HEK293T (cell line): ENCODE data around the gene SLK.

Experiments
- CTCF ChIA-PET: fragments of 350-600 bp; formaldehyde crosslinking; extraction: SDS; loops from one replicate; lab custom pipeline; 2021; ENCODE audit warnings: antibody characterized with exemption, inconsistent platforms; lab: Yijun Ruan, JAX
- POLR2A ChIA-PET: fragments of 350-600 bp; formaldehyde crosslinking; extraction: SDS; loops from one replicate; lab custom pipeline; 2020; ENCODE audit warnings: antibody characterized with exemption, inconsistent platforms; lab: Yijun Ruan, JAX
- DNase-seq: peaks from one replicate; pipeline ENCODE4 v3.0.0; 2012; ENCODE audit warnings: mixed read lengths; ENCODE audit errors: extremely low spot score
- ARNT ChIP-seq: fragments of 450-650 bp; IDR thresholded peaks from 2 replicates; pipeline ENCODE4 v1.6.1; 2017; ENCODE audit warnings: mild to moderate bottlenecking
- BHLHE40 ChIP-seq: fragments of 450-650 bp; IDR thresholded peaks from 2 replicates; pipeline ENCODE4 v1.6.1; 2016; ENCODE audit warnings: mild to moderate bottlenecking, moderate library complexity, borderline replicate concordance
- CTBP1 ChIP-seq: fragments of 450-650 bp; IDR thresholded peaks from 2 replicates; pipeline ENCODE4 v1.6.1; 2016; ENCODE audit warnings: borderline replicate concordance
- ELF4 ChIP-seq: fragments of 450-650 bp; IDR thresholded peaks from 2 replicates; pipeline ENCODE4 v1.6.1; 2017; ENCODE audit warnings: antibody characterized with exemption
- FOXA1 ChIP-seq: fragments of 450-650 bp; IDR thresholded peaks from 2 replicates; pipeline ENCODE4 v1.6.1; 2016; ENCODE audit warnings: mild to moderate bottlenecking
- FOXK2 ChIP-seq: fragments of 450-650 bp; IDR thresholded peaks from 2 replicates; pipeline ENCODE4 v1.6.1; 2016; ENCODE audit warnings: mild to moderate bottlenecking
- FOXM1 ChIP-seq: fragments of 450-650 bp; IDR thresholded peaks from 2 replicates; pipeline ENCODE4 v1.6.1; 2017; ENCODE audit warnings: mild to moderate bottlenecking, borderline replicate concordance
- HDGF ChIP-seq: fragments of 450-650 bp; IDR thresholded peaks from 2 replicates; pipeline ENCODE4 v1.6.1; 2017; ENCODE audit warnings: antibody characterized with exemption, borderline replicate concordance
- L3MBTL2 ChIP-seq: fragments of 450-650 bp; conservative IDR thresholded peaks from 2 replicates; pipeline ENCODE4 v1.6.1; 2016; ENCODE audit warnings: mild to moderate bottlenecking
- LEF1 ChIP-seq: fragments of 450-650 bp; IDR thresholded peaks from 2 replicates; pipeline ENCODE4 v1.6.1; 2017; ENCODE audit warnings: mild to moderate bottlenecking, borderline replicate concordance
- NFRKB ChIP-seq: fragments of 450-650 bp; IDR thresholded peaks from 2 replicates; pipeline ENCODE4 v1.6.1; 2016; ENCODE audit warnings: mild to moderate bottlenecking, moderate library complexity
- PKNOX1 ChIP-seq: fragments of 450-650 bp; IDR thresholded peaks from 2 replicates; pipeline ENCODE4 v1.6.1; 2016
- SP1 ChIP-seq: fragments of 450-650 bp; IDR thresholded peaks from 2 replicates; pipeline ENCODE4 v1.6.1; 2017
- SUZ12 ChIP-seq: fragments of 450-650 bp; IDR thresholded peaks from 2 replicates; pipeline ENCODE4 v1.6.1; 2016; ENCODE audit warnings: mild to moderate bottlenecking
- TARDBP ChIP-seq: fragments of 450-650 bp; IDR thresholded peaks from 2 replicates; pipeline ENCODE4 v1.6.1; 2016
- ZNF384 ChIP-seq: fragments of 450-650 bp; IDR thresholded peaks from 2 replicates; pipeline ENCODE4 v1.6.1; 2016

The SLK gene

GRCh38 chr10:103934308-103934707 is 32.6 kb upstream of the SLK start:
- ChIA-PET POLR2A (no interaction called here), CTCF (interaction anchor here (0.7 kb wide), 1 partner anchor 256 kb away, joined by 3 read pairs; no protein-coding TSS in a partner anchor)
- no peak for DNase-seq

GRCh38 chr10:103936022-103936421 is 30.9 kb upstream of the SLK start:
- ChIA-PET POLR2A (no interaction called here), CTCF (no interaction called here)
- no peak for DNase-seq
- TF ChIP-seq ELF4 (no peak), ZNF384 (no peak), LEF1 (no peak), FOXA1 (no peak), BHLHE40 (no peak), PKNOX1 (no peak), ARNT (no peak), SP1 (no peak), NFRKB (no peak), HDGF (no peak), TARDBP (no peak), FOXK2 (no peak), CTBP1 (no peak), L3MBTL2 (no peak), FOXM1 (no peak), SUZ12 (no peak)

More at GRCh38 chr10:103934308-103934707, 32.6 kb upstream of the SLK start:
- no peak for TF ChIP-seq FOXA1
- TF ChIP-seq NFRKB = no peak
- TF ChIP-seq SUZ12 = no peak
- no peak for TF ChIP-seq CTBP1
- TF ChIP-seq L3MBTL2 = no peak
- TF ChIP-seq ARNT = no peak
- TF ChIP-seq FOXK2 = no peak
- no peak for TF ChIP-seq ZNF384
- TF ChIP-seq TARDBP = no peak

- ChIA-PET POLR2A (no interaction called here), CTCF (no interaction called here)
- no peak for TF ChIP-seq FOXA1
- no peak for TF ChIP-seq HDGF
- no peak for TF ChIP-seq BHLHE40
- no peak for TF ChIP-seq L3MBTL2
- TF ChIP-seq ZNF384 = no peak
- no peak for TF ChIP-seq SUZ12
- no peak for TF ChIP-seq ARNT
- no peak for TF ChIP-seq FOXM1
- TF ChIP-seq CTBP1 = no peak
- TF ChIP-seq TARDBP = no peak
- DNase-seq = no peak
These were observed 27.4 kb upstream of the SLK start for GRCh38 chr10:103939522-103939921.

- DNase-seq = no peak
- TF ChIP-seq FOXM1 = no peak
- no peak for TF ChIP-seq TARDBP
- TF ChIP-seq ELF4 = no peak
- TF ChIP-seq L3MBTL2 = no peak
- no peak for TF ChIP-seq HDGF
- TF ChIP-seq SUZ12 = no peak
- TF ChIP-seq BHLHE40 = no peak
- no peak for TF ChIP-seq PKNOX1
- TF ChIP-seq CTBP1 = no peak
- no peak for TF ChIP-seq SP1
- TF ChIP-seq LEF1 = no peak
- no peak for TF ChIP-seq ARNT
- no peak for TF ChIP-seq NFRKB
- no peak for TF ChIP-seq FOXA1
- TF ChIP-seq ZNF384 = no peak
- CTCF ChIA-PET = no interaction called here
- POLR2A ChIA-PET = no interaction called here
These were observed 25.1 kb upstream of the SLK start for GRCh38 chr10:103941801-103942200.

GRCh38 chr10:103942866-103943265 is 24.1 kb upstream of the SLK start:
- POLR2A ChIA-PET = no interaction called here
- TF ChIP-seq ELF4 (no peak), FOXM1 (no peak), PKNOX1 (no peak), HDGF (no peak), SUZ12 (no peak), ZNF384 (no peak), L3MBTL2 (no peak), SP1 (no peak), CTBP1 (no peak), ARNT (no peak), LEF1 (no peak), FOXA1 (no peak), BHLHE40 (no peak), FOXK2 (no peak), NFRKB (no peak), TARDBP (no peak)
- no peak for DNase-seq
- CTCF ChIA-PET = no interaction called here

- CTCF ChIA-PET = no interaction called here
- POLR2A ChIA-PET = no interaction called here
- TF ChIP-seq SUZ12 = no peak
- no peak for TF ChIP-seq SP1
- no peak for TF ChIP-seq TARDBP
- no peak for TF ChIP-seq HDGF
- no peak for TF ChIP-seq ARNT
- TF ChIP-seq FOXK2 = no peak
- TF ChIP-seq CTBP1 = no peak
- TF ChIP-seq LEF1 = no peak
- no peak for TF ChIP-seq PKNOX1
- no peak for TF ChIP-seq FOXA1
- no peak for TF ChIP-seq NFRKB
- DNase-seq = no peak
These were observed 19.0 kb upstream of the SLK start for GRCh38 chr10:103947799-103948516.
